Astrocyte (in vitro differentiated cells and primary cell): ENCODE measurements around the gene PODNL1. TPM values are rescaled to one million over a fixed set of nuclear protein-coding genes. Genes with fewer than 3 reads are reported as not detected.

Experiments
- DNase-seq: peaks from one replicate; pipeline ENCODE4 v3.0.0-alpha.2; 2010; ENCODE audit warnings: low read depth
- FAIRE-seq: peaks from 2 replicates; lab custom pipeline; 2011; peaks lifted over from hg19 to GRCh38; lab: Jason Lieb, UNC
- H2AFZ ChIP-seq: 2 replicates; pipeline ENCODE4 v1.6.0; 2012; ENCODE audit warnings: low read depth, low read length, inconsistent platforms
- H3K27ac ChIP-seq: 2 replicates; pipeline ENCODE4 v1.5.1; 2011; ENCODE audit warnings: low read depth, low read length, inconsistent platforms
- H3K27me3 ChIP-seq: 2 replicates; pipeline ENCODE4 v1.6.0; 2011; ENCODE audit warnings: low read length, inconsistent platforms; ENCODE audit not compliant: insufficient read depth
- H3K36me3 ChIP-seq: 2 replicates; pipeline ENCODE4 v1.5.1; 2011; ENCODE audit warnings: low read length, inconsistent platforms; ENCODE audit not compliant: insufficient read depth
- H3K4me1 ChIP-seq: 2 replicates; pipeline ENCODE4 v1.5.1; 2011; ENCODE audit warnings: low read length, inconsistent platforms; ENCODE audit not compliant: insufficient read depth
- H3K4me2 ChIP-seq: 2 replicates; pipeline ENCODE4 v1.6.0; 2012; ENCODE audit warnings: low read length, inconsistent platforms
- H3K4me3 ChIP-seq: 2 replicates; pipeline ENCODE4 v1.5.1; 2011; ENCODE audit warnings: low read depth, mild to moderate bottlenecking, low read length, inconsistent platforms; ENCODE audit not compliant: insufficient read depth
- H3K79me2 ChIP-seq: 2 replicates; pipeline ENCODE4 v1.6.0; 2012; ENCODE audit warnings: mild to moderate bottlenecking, low read length, inconsistent platforms; ENCODE audit not compliant: insufficient read depth
- H3K9ac ChIP-seq: 2 replicates; pipeline ENCODE4 v1.6.0; 2012; ENCODE audit warnings: mild to moderate bottlenecking, low read length, inconsistent platforms
- H3K9me3 ChIP-seq: 2 replicates; pipeline ENCODE4 v1.5.1; 2012; ENCODE audit warnings: low read depth, mild to moderate bottlenecking, low read length, inconsistent platforms; ENCODE audit not compliant: insufficient read depth
- H4K20me1 ChIP-seq: 2 replicates; pipeline ENCODE4 v1.6.0; 2012; ENCODE audit warnings: low read length, inconsistent platforms; ENCODE audit not compliant: insufficient read depth
- H3K27ac Mint-ChIP-seq: one replicate; pipeline ENCODE4 v1.8.0; 2021; ENCODE audit warnings: mild to moderate bottlenecking, mixed read lengths; ENCODE audit not compliant: unreplicated experiment
- H3K27me3 Mint-ChIP-seq: one replicate; pipeline ENCODE4 v1.8.0; 2021; ENCODE audit warnings: low read depth, mixed read lengths; ENCODE audit not compliant: unreplicated experiment
- H3K36me3 Mint-ChIP-seq: one replicate; pipeline ENCODE4 v1.8.0; 2021; ENCODE audit warnings: low read depth, mixed read lengths; ENCODE audit not compliant: unreplicated experiment
- H3K4me1 Mint-ChIP-seq: one replicate; pipeline ENCODE4 v1.8.0; 2021; ENCODE audit warnings: low read depth, mixed read lengths; ENCODE audit not compliant: unreplicated experiment
- H3K4me3 Mint-ChIP-seq: one replicate; pipeline ENCODE4 v1.8.0; 2021; ENCODE audit warnings: mild to moderate bottlenecking, moderate library complexity, mixed read lengths; ENCODE audit not compliant: unreplicated experiment
- H3K9me3 Mint-ChIP-seq: one replicate; pipeline ENCODE4 v1.8.0; 2021; ENCODE audit warnings: mild to moderate bottlenecking, mixed read lengths; ENCODE audit not compliant: unreplicated experiment
- CTCF ChIP-seq: IDR thresholded peaks from 2 replicates; pipeline ENCODE4 v1.5.1; 2011; ENCODE audit warnings: low read depth, mild to moderate bottlenecking, inconsistent platforms, low read length, moderate library complexity; ENCODE audit not compliant: insufficient read depth
- EZH2 ChIP-seq: IDR thresholded peaks from 2 replicates; pipeline ENCODE4 v1.6.1; 2012; ENCODE audit warnings: mild to moderate bottlenecking, low read length, inconsistent platforms; ENCODE audit not compliant: insufficient read depth
- total RNA-seq: library from RNA; stranded (reverse); gene quantifications from 2 replicates; pipeline ENCODE4 v1.2.1, GENCODE V29; 2021

Gene PODNL1
- total RNA-seq, 1 donor from 2014 or later: 3.3 TPM

- Histone ChIP-seq H3K79me2 (no peaks in the 10 kb centered on the region), H3K4me1 (no peaks in the 10 kb centered on the region), H3K4me3 (no peak overlapping the region), H3K4me2 (no peak overlapping the region), H3K9ac (no peak overlapping the region), H3K36me3 (no peaks in the 10 kb centered on the region), H4K20me1 (no peaks in the 10 kb centered on the region), H3K27ac (no peak overlapping the region), H3K9me3 (no peaks in the 10 kb centered on the region), H3K27me3 (peaks cover 2% of the 10 kb centered on the region), H2AFZ (no peak overlapping the region)
- H3K27me3 Mint-ChIP-seq: peaks cover 10% of the 10 kb centered on the region
- no peaks in the 10 kb centered on the region for H3K9me3 Mint-ChIP-seq
- no peak overlapping the region for H3K27ac Mint-ChIP-seq
- no peak overlapping the region for H3K4me3 Mint-ChIP-seq
- FAIRE-seq (no peak), DNase-seq (no peak)
- peaks cover 1% of the 10 kb centered on the region for H3K36me3 Mint-ChIP-seq
- H3K4me1 Mint-ChIP-seq: no peaks in the 10 kb centered on the region
- TF ChIP-seq CTCF (no peak), EZH2 (no peak)
Measured at GRCh38 chr19:13890136-13890535, 48.1 kb downstream of the PODNL1 start.

GRCh38 chr19:13888281-13888680 lies 49.9 kb downstream of the PODNL1 start:
- H3K79me2 ChIP-seq: no peaks in the 10 kb centered on the region
- Mint-ChIP-seq H3K36me3 (peaks cover 1% of the 10 kb centered on the region), H3K4me3 (no peak overlapping the region), H3K27ac (no peak overlapping the region), H3K27me3 (peaks cover 11% of the 10 kb centered on the region), H3K9me3 (no peaks in the 10 kb centered on the region), H3K4me1 (no peaks in the 10 kb centered on the region)
- no peak overlapping the region for H2AFZ ChIP-seq
- H3K36me3 ChIP-seq: no peaks in the 10 kb centered on the region
- H3K9me3 ChIP-seq: no peaks in the 10 kb centered on the region
- no peak overlapping the region for H3K27ac ChIP-seq
- no peaks in the 10 kb centered on the region for H4K20me1 ChIP-seq
- no peaks in the 10 kb centered on the region for H3K4me1 ChIP-seq
- FAIRE-seq (no peak), DNase-seq (no peak)
- H3K27me3 ChIP-seq: peaks cover 2% of the 10 kb centered on the region
- TF ChIP-seq CTCF (no peak), EZH2 (no peak)
- no peak overlapping the region for H3K4me3 ChIP-seq
- no peak overlapping the region for H3K9ac ChIP-seq
- no peak overlapping the region for H3K4me2 ChIP-seq

GRCh38 chr19:13887517-13887916 lies 50.7 kb downstream of the PODNL1 start:
- Histone ChIP-seq H3K9me3 (no peaks in the 10 kb centered on the region), H3K4me3 (no peak overlapping the region), H3K4me2 (no peak overlapping the region), H3K79me2 (no peaks in the 10 kb centered on the region), H3K36me3 (no peaks in the 10 kb centered on the region), H4K20me1 (no peaks in the 10 kb centered on the region), H3K27me3 (peaks cover 2% of the 10 kb centered on the region), H3K9ac (no peak overlapping the region), H3K27ac (no peak overlapping the region), H2AFZ (no peak overlapping the region), H3K4me1 (peaks cover under 1% of the 10 kb centered on the region)
- Mint-ChIP-seq H3K36me3 (peaks cover 1% of the 10 kb centered on the region), H3K27me3 (peaks cover 11% of the 10 kb centered on the region), H3K27ac (no peak overlapping the region), H3K4me1 (no peaks in the 10 kb centered on the region), H3K4me3 (no peak overlapping the region), H3K9me3 (no peaks in the 10 kb centered on the region)
- no peak for TF ChIP-seq CTCF
- no peak for TF ChIP-seq EZH2
- no peak for FAIRE-seq
- no peak for DNase-seq
